GM12878 (cell line): ENCODE data around the gene SMARCD3. TPM values are rescaled to one million over a fixed set of nuclear protein-coding genes. Genes with fewer than 3 reads are reported as not detected.

ENCODE experiments used
- ATF3 ChIP-seq: IDR thresholded peaks from 2 replicates; pipeline ENCODE4 v1.6.1; 2011; ENCODE audit warnings: low read depth, mild to moderate bottlenecking, low read length, moderate library complexity, borderline replicate concordance; ENCODE audit errors: extremely low read depth
- BCL11A ChIP-seq: IDR thresholded peaks from 2 replicates; pipeline ENCODE4 v1.6.1; 2011; ENCODE audit warnings: low read depth, low read length
- CHD4 ChIP-seq: fragments of 200-600 bp; sonication (generic); IDR thresholded peaks from 2 replicates; pipeline ENCODE4 v1.6.1; 2016; ENCODE audit warnings: mild to moderate bottlenecking
- CUX1 ChIP-seq: IDR thresholded peaks from 2 replicates; pipeline ENCODE4 v1.6.1; 2012; ENCODE audit warnings: improper control_type of control experiment, low read depth, low read length; ENCODE audit not compliant: insufficient replicate concordance
- DPF2 ChIP-seq: fragments of 450-650 bp; IDR thresholded peaks from 2 replicates; pipeline ENCODE4 v1.6.1; 2017; ENCODE audit warnings: mild to moderate bottlenecking
- ESRRA ChIP-seq: IDR thresholded peaks from 2 replicates; pipeline ENCODE4 v1.6.1; 2012; ENCODE audit warnings: mild to moderate bottlenecking, low read length, improper control_type of control experiment
- EZH2 ChIP-seq: IDR thresholded peaks from 2 replicates; pipeline ENCODE4 v1.6.1; 2012; ENCODE audit warnings: low read depth, mild to moderate bottlenecking, control low read depth, inconsistent platforms, low read length, borderline replicate concordance; ENCODE audit not compliant: control insufficient read depth
- FOS ChIP-seq: IDR thresholded peaks from 3 replicates; pipeline ENCODE4 v1.6.1; 2011; ENCODE audit warnings: borderline replicate concordance; ENCODE audit not compliant: insufficient read length; ENCODE audit errors: extremely low read depth
- MTA3 ChIP-seq: IDR thresholded peaks from 2 replicates; pipeline ENCODE4 v1.6.1; 2012; ENCODE audit warnings: low read length, inconsistent platforms, borderline replicate concordance
- NFYA ChIP-seq: IDR thresholded peaks from 2 replicates; pipeline ENCODE4 v1.6.1; 2011; ENCODE audit warnings: low read depth, mild to moderate bottlenecking, low read length, improper control_type of control experiment, borderline replicate concordance
- POLR2AphosphoS5 ChIP-seq: IDR thresholded peaks from 2 replicates; pipeline ENCODE4 v1.6.1; 2011; ENCODE audit warnings: mild to moderate bottlenecking, low read length, inconsistent platforms
- RBBP5 ChIP-seq: fragments of 200-600 bp; sonication (generic); conservative IDR thresholded peaks from 2 replicates; pipeline ENCODE4 v1.6.1; 2016
- RELA ChIP-seq: fragments of 450-650 bp; IDR thresholded peaks from 2 replicates; pipeline ENCODE4 v1.8.0; 2014; ENCODE audit warnings: borderline replicate concordance; ENCODE audit not compliant: partially characterized antibody
- SMAD1 ChIP-seq: fragments of 450-650 bp; IDR thresholded peaks from 2 replicates; pipeline ENCODE4 v1.6.1; 2018; ENCODE audit warnings: mild to moderate bottlenecking, low read depth; ENCODE audit not compliant: partially characterized antibody
- STAT1 ChIP-seq: fragments of 450-650 bp; conservative IDR thresholded peaks from 2 replicates; pipeline ENCODE4 v1.6.1; 2014; ENCODE audit warnings: antibody characterized with exemption, mild to moderate bottlenecking
- TARDBP ChIP-seq: IDR thresholded peaks from 2 replicates; pipeline ENCODE4 v1.6.1; 2016; ENCODE audit warnings: borderline replicate concordance
- TCF12 ChIP-seq: IDR thresholded peaks from 2 replicates; pipeline ENCODE4 v1.6.1; 2011; ENCODE audit warnings: low read depth, mild to moderate bottlenecking, low read length
- YY1 ChIP-seq: IDR thresholded peaks from 2 replicates; pipeline ENCODE4 v1.6.1; 2011; ENCODE audit warnings: low read depth, mild to moderate bottlenecking, low read length
- ZZZ3 ChIP-seq: IDR thresholded peaks from 2 replicates; pipeline ENCODE4 v1.6.1; 2011; ENCODE audit warnings: low read depth; ENCODE audit not compliant: control insufficient read depth, insufficient read length
- polyA plus RNA-seq, 11 experiments: library from polyadenylated mRNA; depleted of rRNA in 4 of 11; unstranded in 6 of 11; stranded (reverse) in 5 of 11; fragments of >200 nt; fragmentation: Nextera tagmentation in 4 of 11; fragmentation: Illumina TruSeq in 1 of 11; extraction: Ambion mirVana in 4 of 11; extraction: Trizol in 1 of 11; gene quantifications; 1 replicate in 1 of 11; 2 replicates in 10 of 11; pipeline versions ENCODE4 v1.2.1 to v1.2.3, GENCODE V29; 2011 to 2016; ENCODE audit warnings: inconsistent platforms in 2 of 11, missing spikeins in 2 of 11, low read depth in 1 of 11
- total RNA-seq, 4 experiments: library from RNA; depleted of rRNA in 3 of 4; stranded (reverse); fragments of >200 nt in 3 of 4; fragmentation: Illumina TruSeq in 1 of 4; extraction: Trizol in 1 of 4; gene quantifications; 2 replicates each; pipeline versions ENCODE4 v1.2.1 to v1.2.3, GENCODE V29; 2013 to 2021
- TF ChIP-seq, protein P1 (sequence below): IDR thresholded peaks from 2 replicates; pipeline ENCODE4 v1.6.1; 2012; ENCODE audit warnings: low read length, inconsistent platforms
- TF ChIP-seq, protein P2 (sequence below): fragments of 450-650 bp; IDR thresholded peaks from 2 replicates; pipeline ENCODE4 v1.6.1; 2018; ENCODE audit warnings: borderline replicate concordance, mild to moderate bottlenecking; ENCODE audit not compliant: partially characterized antibody

The SMARCD3 gene
- total and polyA plus RNA-seq, 10 of the 15 experiments (the other 5 are each of a cell fraction or from before 2014, with no cell fraction given) = 0.11 to 1.4 (median 0.16) TPM

- TF ChIP-seq ATF3 = no peak
- TF ChIP-seq CHD4 = no peak
- peak; percentile 89 for TF ChIP-seq POLR2AphosphoS5
- no peak for TF ChIP-seq ESRRA
- TF ChIP-seq, protein P1, sequence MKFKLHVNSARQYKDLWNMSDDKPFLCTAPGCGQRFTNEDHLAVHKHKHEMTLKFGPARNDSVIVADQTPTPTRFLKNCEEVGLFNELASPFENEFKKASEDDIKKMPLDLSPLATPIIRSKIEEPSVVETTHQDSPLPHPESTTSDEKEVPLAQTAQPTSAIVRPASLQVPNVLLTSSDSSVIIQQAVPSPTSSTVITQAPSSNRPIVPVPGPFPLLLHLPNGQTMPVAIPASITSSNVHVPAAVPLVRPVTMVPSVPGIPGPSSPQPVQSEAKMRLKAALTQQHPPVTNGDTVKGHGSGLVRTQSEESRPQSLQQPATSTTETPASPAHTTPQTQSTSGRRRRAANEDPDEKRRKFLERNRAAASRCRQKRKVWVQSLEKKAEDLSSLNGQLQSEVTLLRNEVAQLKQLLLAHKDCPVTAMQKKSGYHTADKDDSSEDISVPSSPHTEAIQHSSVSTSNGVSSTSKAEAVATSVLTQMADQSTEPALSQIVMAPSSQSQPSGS = no peak
- no peak for TF ChIP-seq EZH2
- TF ChIP-seq MTA3 = no peak
- TF ChIP-seq TARDBP = no peak
- no peak for TF ChIP-seq CUX1
- no peak for TF ChIP-seq RBBP5
- TF ChIP-seq SMAD1 = no peak
- TF ChIP-seq RELA = peak; percentile 23
- 0 out of 2 replicates have a peak, but pooled peaks have one; percentile 18 for TF ChIP-seq STAT1
- TF ChIP-seq YY1 = peak; percentile 30; the same call in 1 of the 2 replicates
- no peak for TF ChIP-seq NFYA
- TF ChIP-seq ZZZ3 = no peak
- TF ChIP-seq, protein P2, sequence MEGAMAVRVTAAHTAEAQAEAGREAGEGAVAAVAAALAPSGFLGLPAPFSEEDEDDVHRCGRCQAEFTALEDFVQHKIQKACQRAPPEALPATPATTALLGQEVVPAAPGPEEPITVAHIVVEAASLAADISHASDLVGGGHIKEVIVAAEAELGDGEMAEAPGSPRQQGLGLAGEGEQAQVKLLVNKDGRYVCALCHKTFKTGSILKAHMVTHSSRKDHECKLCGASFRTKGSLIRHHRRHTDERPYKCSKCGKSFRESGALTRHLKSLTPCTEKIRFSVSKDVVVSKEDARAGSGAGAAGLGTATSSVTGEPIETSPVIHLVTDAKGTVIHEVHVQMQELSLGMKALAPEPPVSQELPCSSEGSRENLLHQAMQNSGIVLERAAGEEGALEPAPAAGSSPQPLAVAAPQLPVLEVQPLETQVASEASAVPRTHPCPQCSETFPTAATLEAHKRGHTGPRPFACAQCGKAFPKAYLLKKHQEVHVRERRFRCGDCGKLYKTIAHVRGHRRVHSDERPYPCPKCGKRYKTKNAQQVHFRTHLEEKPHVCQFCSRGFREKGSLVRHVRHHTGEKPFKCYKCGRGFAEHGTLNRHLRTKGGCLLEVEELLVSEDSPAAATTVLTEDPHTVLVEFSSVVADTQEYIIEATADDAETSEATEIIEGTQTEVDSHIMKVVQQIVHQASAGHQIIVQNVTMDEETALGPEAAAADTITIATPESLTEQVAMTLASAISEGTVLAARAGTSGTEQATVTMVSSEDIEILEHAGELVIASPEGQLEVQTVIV = no peak
- peak; percentile 48; the same call in 1 of the 2 replicates for TF ChIP-seq TCF12
- no peak for TF ChIP-seq FOS
- TF ChIP-seq BCL11A = no peak
- peak; percentile 98 for TF ChIP-seq DPF2
These were observed 16.2 kb downstream of the SMARCD3 start, which contains the start of gene CHPF2 (continued) for GRCh38 chr7:151232091-151232916.
